ENCODE measurements around the gene ZFP92. TPM values are rescaled to one million over a fixed set of nuclear protein-coding genes. Genes with fewer than 3 reads are reported as not detected.

The ZFP92 gene
- 1 to 10 TPM; 2.7 to 5.1 (median 3.7) TPM for total RNA-seq

DNA sequence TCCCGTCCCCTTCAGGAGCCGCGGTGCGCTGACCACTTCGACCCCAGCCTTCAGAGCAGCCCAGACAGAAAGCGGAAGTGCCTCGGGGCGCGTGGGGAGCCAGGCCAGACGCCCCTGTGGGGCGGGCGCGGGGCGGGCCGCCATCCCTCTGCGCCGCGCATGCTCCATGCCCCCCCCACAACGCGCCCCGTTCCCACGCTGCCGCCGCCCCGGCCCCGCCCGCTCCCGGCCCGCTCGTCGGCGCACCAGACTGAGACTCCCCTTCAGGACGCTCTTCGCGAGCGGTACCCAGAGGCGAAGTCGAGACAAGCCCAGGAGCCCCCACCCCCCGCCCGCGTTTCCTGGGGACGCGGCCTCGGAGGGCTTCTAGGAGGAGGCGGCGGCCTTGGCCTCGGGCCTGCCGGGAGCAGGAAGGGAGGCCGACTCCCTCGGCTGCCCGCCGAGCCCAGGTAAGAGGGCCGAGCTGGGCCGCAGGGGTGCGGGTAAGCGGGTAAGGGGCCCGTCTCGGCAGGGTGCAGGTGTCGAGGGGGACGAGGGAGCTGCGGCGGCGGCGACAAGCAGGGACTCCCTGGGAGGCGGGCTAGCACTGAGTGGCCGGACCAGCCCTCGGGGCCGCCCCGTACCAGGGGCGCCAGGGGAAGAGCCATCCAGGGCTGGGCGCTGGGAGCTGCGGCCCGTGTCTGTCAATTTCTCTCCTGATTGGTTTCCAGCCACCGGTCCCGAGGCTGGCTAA is at the start of gene ZFP92:
Gene ZFP92 (plus strand): TSS at position 218 of the 733 bp plus-strand sequence. CDS start 6,851 bp downstream, outside the sequence.
- DNase-seq, result peak; percentile 36 to 92
- H3K36me3 ChIP-seq, result no peaks in the 10 kb centered on the region
- ATAC-seq (ENCODE audit: low FRiP score in 2 of 2), result peak in 1 of 2 donors; percentile 90
- 49% methylated on average over 38 of the region's 75 CpGs; no CpG with 5 or more reads in 1 of the 2 donors for WGBS, 2 donors
- H3K4me3 ChIP-seq, result peak within 1 kb of the TSS; percentile 37 to 67 (median 52)
- no peaks in the 10 kb centered on the region for H3K9me3 ChIP-seq
- H3K27ac ChIP-seq, result peak within 1 kb of the TSS; percentile 18 to 64 (median 59)
- H3K4me1 ChIP-seq, result peaks cover 0 to 13% (median 4%) of the 10 kb centered on the region in 4 donors
- no peak for TF ChIP-seq CTCF (IDR thresholded peaks at IDR 0.05)
- no peak for TF ChIP-seq EP300 (IDR thresholded peaks at IDR 0.05)
- H3K27me3 ChIP-seq, result no peaks in the 10 kb centered on the region

- no peaks in the 10 kb centered on the region for H3K27me3 ChIP-seq
- no peaks in the 10 kb centered on the region for H3K4me1 ChIP-seq
- H3K36me3 ChIP-seq, result no peaks in the 10 kb centered on the region
- no peak overlapping the region for H3K27ac ChIP-seq
- no peak overlapping the region for H3K4me3 ChIP-seq
- TF ChIP-seq EP300 (IDR thresholded peaks at IDR 0.05) (no peak), CTCF (IDR thresholded peaks at IDR 0.05) (no peak), POLR2A (IDR thresholded peaks at IDR 0.05) (no peak), POLR2AphosphoS5 (IDR thresholded peaks at IDR 0.05) (no peak)
- ATAC-seq (ENCODE audit: low FRiP score in 2 of 2) (no peak), DNase-seq (no peak)
- 45 to 54% methylated on average over 2 of the region's 2 CpGs for WGBS, 2 donors
- peaks cover 0 to 20% (median 0%) of the 10 kb centered on the region in 4 donors for H3K9me3 ChIP-seq
Observed at GRCh38 chrX:153361781-153362397, 49.4 kb upstream of the ZFP92 start.

DNA sequence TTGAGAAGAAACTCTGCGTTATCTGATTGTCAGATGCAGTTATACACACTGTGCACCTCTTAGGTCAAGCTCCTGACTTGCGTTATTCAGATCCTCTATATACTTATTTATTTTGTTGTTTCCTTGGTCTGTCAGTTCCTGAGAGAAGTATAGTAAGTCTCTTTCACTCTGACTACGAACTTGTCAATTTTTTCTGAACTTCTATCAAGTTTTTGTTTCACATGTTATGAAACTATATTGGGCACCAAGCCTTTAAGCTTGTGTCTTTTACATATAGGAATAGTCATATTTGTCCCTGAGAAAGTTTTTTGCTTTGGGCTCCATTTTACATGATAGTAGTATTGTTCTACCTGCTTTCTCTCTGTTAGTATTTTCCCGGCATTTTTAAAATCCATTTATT is 45.6 kb upstream of the ZFP92 start:
- 78 to 91% methylated on average over 4 of the region's 4 CpGs for WGBS, 2 donors

DNA sequence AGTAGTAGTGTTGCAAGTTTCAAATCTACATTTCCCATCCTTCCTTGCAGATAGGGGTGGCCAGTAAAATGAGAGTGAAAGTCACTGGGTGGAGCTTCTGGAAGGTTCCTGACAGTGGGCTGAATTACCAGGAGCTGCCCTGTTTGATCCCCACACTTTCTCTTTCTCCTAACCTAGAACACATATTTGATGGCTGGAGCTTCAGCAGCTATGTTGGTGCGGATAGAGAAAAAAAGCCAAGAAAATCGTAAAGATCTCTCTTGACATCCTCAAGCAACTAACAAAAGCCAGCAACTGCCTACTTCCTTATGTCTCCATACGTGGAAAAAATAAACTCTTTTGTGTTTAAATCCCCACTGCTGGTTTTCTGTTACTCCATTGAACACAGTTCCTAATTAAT is 45.2 kb upstream of the ZFP92 start:
- Histone ChIP-seq H3K4me3 (no peak overlapping the region), H3K27me3 (no peaks in the 10 kb centered on the region), H3K9me3 (no peaks in the 10 kb centered on the region), H3K27ac (no peak overlapping the region), H3K4me1 (no peaks in the 10 kb centered on the region), H3K36me3 (no peaks in the 10 kb centered on the region)
- TF ChIP-seq POLR2AphosphoS5 (IDR thresholded peaks at IDR 0.05) (no peak), POLR2A (IDR thresholded peaks at IDR 0.05) (no peak), CTCF (IDR thresholded peaks at IDR 0.05) (no peak), EP300 (IDR thresholded peaks at IDR 0.05) (no peak)
- WGBS, 2 donors, result 71 to 81% methylated on average over 3 of the region's 3 CpGs
- ATAC-seq (ENCODE audit: low FRiP score in 2 of 2), result no peak
- DNase-seq, result no peak

More for the DNA sequence above, 45.6 kb upstream of the ZFP92 start:
- DNase-seq, result no peak
- H3K4me1 ChIP-seq, result no peaks in the 10 kb centered on the region
- ATAC-seq (ENCODE audit: low FRiP score in 2 of 2), result no peak
- no peak for TF ChIP-seq CTCF (IDR thresholded peaks at IDR 0.05)
- TF ChIP-seq POLR2A (IDR thresholded peaks at IDR 0.05), result no peak
- TF ChIP-seq EP300 (IDR thresholded peaks at IDR 0.05), result no peak
- TF ChIP-seq POLR2AphosphoS5 (IDR thresholded peaks at IDR 0.05), result no peak
- no peaks in the 10 kb centered on the region for H3K27me3 ChIP-seq
- H3K27ac ChIP-seq, result no peak overlapping the region
- H3K9me3 ChIP-seq, result no peaks in the 10 kb centered on the region
- H3K36me3 ChIP-seq, result no peaks in the 10 kb centered on the region
- H3K4me3 ChIP-seq, result no peak overlapping the region

All from upper lobe of left lung (tissue), 6 donors.